ENCODE results near the gene CHCHD3.

CHCHD3 gene

DNA sequence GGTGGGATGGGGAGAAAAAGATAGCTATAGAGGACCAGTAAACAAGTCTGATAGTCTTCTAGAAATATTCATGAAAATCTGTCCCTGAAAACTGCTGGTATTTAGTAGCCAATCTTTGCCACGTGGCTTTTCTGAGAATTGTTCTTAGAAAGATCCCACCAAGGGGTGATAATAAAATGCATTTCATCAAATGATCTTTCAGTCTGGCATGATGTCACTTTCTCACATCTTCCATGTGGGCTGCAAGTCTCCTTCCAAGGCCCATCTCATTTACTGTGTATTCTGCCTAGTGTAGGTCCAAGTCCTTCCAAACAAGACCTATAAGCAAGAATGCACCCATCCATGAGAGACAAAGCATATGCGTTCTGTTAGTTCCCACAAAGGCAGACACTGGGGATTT, 226.0 kb downstream of the CHCHD3 start:
- TF ChIP-seq SUZ12 (IDR thresholded peaks at IDR 0.05; ENCODE audit: extremely low read depth, insufficient read depth, insufficient read length) (no peak), YY1 (IDR thresholded peaks at IDR 0.05; ENCODE audit: insufficient read depth, insufficient read length) (no peak), ZNF274 (IDR thresholded peaks at IDR 0.05; ENCODE audit: low read depth, low read length) (no peak)
- H3K9me3 ChIP-seq (ENCODE audit: insufficient read depth, low read length), result no peaks in the 10 kb centered on the region
- H3K4me3 ChIP-seq (ENCODE audit: insufficient read length, low read depth), result no peak overlapping the region
- H3K36me3 ChIP-seq (ENCODE audit: insufficient read depth, insufficient read length, low read length), result no peaks in the 10 kb centered on the region
- no peak for DNase-seq (ENCODE audit: low read depth, low spot score)
- H3K9ac ChIP-seq (ENCODE audit: insufficient read length, low read depth), result no peak overlapping the region
- H3K27me3 ChIP-seq (ENCODE audit: insufficient read depth, insufficient read length), result no peaks in the 10 kb centered on the region
- H3K4me1 ChIP-seq (ENCODE audit: insufficient read depth, insufficient read length), result no peaks in the 10 kb centered on the region

DNA sequence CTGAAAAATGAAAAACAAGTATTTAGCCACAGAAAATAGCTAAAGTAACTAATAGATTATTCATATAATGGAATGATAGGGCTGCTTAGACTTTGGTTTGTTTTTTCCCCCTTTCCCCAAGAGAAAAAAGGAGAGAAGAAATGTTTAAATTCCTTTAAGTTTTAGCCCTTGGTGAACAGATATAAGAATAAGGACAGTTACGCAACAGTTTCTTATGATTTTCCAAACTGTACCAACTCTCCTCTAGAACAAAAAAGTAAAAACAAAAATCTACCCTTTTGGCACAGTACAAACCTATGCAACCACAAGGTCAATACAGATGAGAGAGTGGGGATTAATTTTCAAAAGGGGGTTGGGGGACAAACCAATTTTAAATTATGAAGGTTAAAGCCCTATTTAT, 227.7 kb downstream of the CHCHD3 start:
- Histone ChIP-seq H3K9ac (ENCODE audit: insufficient read length, low read depth) (no peak overlapping the region), H3K36me3 (ENCODE audit: insufficient read depth, insufficient read length, low read length) (peaks cover 3% of the 10 kb centered on the region), H3K27me3 (ENCODE audit: insufficient read depth, insufficient read length) (no peaks in the 10 kb centered on the region), H3K4me1 (ENCODE audit: insufficient read depth, insufficient read length) (no peaks in the 10 kb centered on the region), H3K9me3 (ENCODE audit: insufficient read depth, low read length) (no peaks in the 10 kb centered on the region), H3K4me3 (ENCODE audit: insufficient read length, low read depth) (no peak overlapping the region)
- no peak for TF ChIP-seq ZNF274 (IDR thresholded peaks at IDR 0.05; ENCODE audit: low read depth, low read length)
- no peak for TF ChIP-seq SUZ12 (IDR thresholded peaks at IDR 0.05; ENCODE audit: extremely low read depth, insufficient read depth, insufficient read length)
- no peak for TF ChIP-seq YY1 (IDR thresholded peaks at IDR 0.05; ENCODE audit: insufficient read depth, insufficient read length)
- no peak for DNase-seq (ENCODE audit: low read depth, low spot score)

DNA sequence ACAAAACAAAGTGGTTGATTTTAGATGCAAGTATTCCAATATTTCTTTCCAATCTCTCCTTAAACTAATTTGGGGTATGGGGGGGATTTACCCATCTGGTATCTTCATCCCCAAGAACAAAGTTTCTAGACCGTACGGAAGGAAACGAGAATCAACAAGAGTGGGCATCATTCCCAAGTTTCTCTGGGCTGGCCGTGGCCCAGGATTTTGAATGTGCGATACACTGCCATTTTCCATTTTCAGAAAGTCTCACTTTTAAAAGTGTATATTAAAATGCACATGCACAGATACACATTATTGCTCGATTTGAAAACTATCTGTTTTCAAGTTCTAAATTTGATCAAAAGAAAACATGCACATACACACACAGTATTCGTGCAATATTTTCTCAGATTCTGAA, 234.5 kb downstream of the CHCHD3 start:
- Histone ChIP-seq H3K9me3 (ENCODE audit: insufficient read depth, low read length) (no peaks in the 10 kb centered on the region), H3K4me1 (ENCODE audit: insufficient read depth, insufficient read length) (no peaks in the 10 kb centered on the region), H3K9ac (ENCODE audit: insufficient read length, low read depth) (no peak overlapping the region), H3K27me3 (ENCODE audit: insufficient read depth, insufficient read length) (no peaks in the 10 kb centered on the region), H3K4me3 (ENCODE audit: insufficient read length, low read depth) (no peak overlapping the region), H3K36me3 (ENCODE audit: insufficient read depth, insufficient read length, low read length) (peaks cover 3% of the 10 kb centered on the region)
- no peak for DNase-seq (ENCODE audit: low read depth, low spot score)
- no peak for TF ChIP-seq SUZ12 (IDR thresholded peaks at IDR 0.05; ENCODE audit: extremely low read depth, insufficient read depth, insufficient read length)

DNA sequence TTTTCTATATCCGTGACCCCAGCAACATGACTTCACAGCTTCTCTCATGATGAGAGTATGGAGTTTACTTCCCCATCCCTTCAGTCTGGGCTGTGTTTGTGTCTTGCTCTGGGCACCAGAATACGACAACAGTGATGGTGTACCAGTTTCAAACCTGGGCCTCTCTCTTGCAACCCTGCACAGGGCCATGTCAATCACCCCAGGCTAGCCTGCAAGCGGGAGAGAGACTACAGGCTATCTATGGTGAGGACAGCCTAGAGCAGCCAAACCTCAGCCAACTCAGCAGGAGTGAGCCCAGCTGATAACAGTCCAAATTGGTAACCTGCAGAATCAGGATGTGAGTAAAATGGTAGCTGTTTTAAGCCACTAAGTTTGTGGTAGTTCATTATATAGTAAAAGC, 235.8 kb downstream of the CHCHD3 start:
- peaks cover 3% of the 10 kb centered on the region for H3K36me3 ChIP-seq (ENCODE audit: insufficient read depth, insufficient read length, low read length)
- no peak for TF ChIP-seq ZNF274 (IDR thresholded peaks at IDR 0.05; ENCODE audit: low read depth, low read length)
- no peak for TF ChIP-seq SUZ12 (IDR thresholded peaks at IDR 0.05; ENCODE audit: extremely low read depth, insufficient read depth, insufficient read length)
- no peak for TF ChIP-seq YY1 (IDR thresholded peaks at IDR 0.05; ENCODE audit: insufficient read depth, insufficient read length)
- H3K4me1 ChIP-seq (ENCODE audit: insufficient read depth, insufficient read length), result no peaks in the 10 kb centered on the region
- no peak for DNase-seq (ENCODE audit: low read depth, low spot score)
- H3K27me3 ChIP-seq (ENCODE audit: insufficient read depth, insufficient read length), result no peaks in the 10 kb centered on the region
- H3K9me3 ChIP-seq (ENCODE audit: insufficient read depth, low read length), result no peaks in the 10 kb centered on the region
- H3K9ac ChIP-seq (ENCODE audit: insufficient read length, low read depth), result no peak overlapping the region
- no peak overlapping the region for H3K4me3 ChIP-seq (ENCODE audit: insufficient read length, low read depth)

DNA sequence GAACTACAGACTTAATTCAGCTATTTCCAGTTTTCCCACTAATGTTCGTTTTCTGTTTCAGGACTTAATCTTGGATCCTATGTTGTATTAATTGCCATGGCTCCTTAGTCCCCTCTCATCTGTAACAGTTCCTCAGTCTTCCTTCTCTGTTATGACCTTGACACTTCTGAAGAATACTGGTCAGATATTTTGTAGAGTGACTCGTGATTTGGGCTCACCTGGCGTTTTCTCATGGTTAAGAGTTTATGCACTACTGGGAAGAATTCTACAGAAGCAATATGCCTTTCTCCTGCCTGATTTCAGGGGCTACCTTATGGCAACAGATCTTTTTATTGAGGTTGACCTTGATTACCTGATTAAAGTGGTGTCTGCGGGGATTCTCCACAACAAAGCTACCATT, 239.4 kb downstream of the CHCHD3 start:
- Histone ChIP-seq H3K4me1 (ENCODE audit: insufficient read depth, insufficient read length) (no peaks in the 10 kb centered on the region), H3K36me3 (ENCODE audit: insufficient read depth, insufficient read length, low read length) (no peaks in the 10 kb centered on the region), H3K9me3 (ENCODE audit: insufficient read depth, low read length) (no peaks in the 10 kb centered on the region), H3K27me3 (ENCODE audit: insufficient read depth, insufficient read length) (no peaks in the 10 kb centered on the region), H3K4me3 (ENCODE audit: insufficient read length, low read depth) (no peak overlapping the region), H3K9ac (ENCODE audit: insufficient read length, low read depth) (no peak overlapping the region)
- no peak for DNase-seq (ENCODE audit: low read depth, low spot score)
- TF ChIP-seq SUZ12 (IDR thresholded peaks at IDR 0.05; ENCODE audit: extremely low read depth, insufficient read depth, insufficient read length) (no peak), ZNF274 (IDR thresholded peaks at IDR 0.05; ENCODE audit: low read depth, low read length) (no peak), YY1 (IDR thresholded peaks at IDR 0.05; ENCODE audit: insufficient read depth, insufficient read length) (no peak)

DNA sequence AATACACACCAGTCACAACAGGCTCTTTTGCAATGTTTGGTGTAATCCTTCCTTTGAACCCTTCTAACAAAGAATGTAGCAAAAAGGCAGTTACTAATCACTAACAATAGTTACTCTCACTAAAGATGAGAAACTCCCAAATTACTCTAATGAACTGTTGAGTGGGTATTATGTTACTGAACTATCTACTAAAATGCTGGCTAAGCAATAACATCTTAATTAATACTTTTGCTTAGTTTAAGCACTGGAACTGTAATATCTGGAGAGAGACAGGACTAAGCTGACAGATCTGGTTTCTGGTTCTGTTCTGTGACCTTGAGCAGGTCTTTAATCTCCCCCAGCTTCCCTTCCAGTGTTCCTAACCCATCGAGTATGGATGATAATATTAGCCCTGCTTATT, 241.7 kb downstream of the CHCHD3 start:
- H3K9me3 ChIP-seq (ENCODE audit: insufficient read depth, low read length), result no peaks in the 10 kb centered on the region
- H3K27me3 ChIP-seq (ENCODE audit: insufficient read depth, insufficient read length), result no peaks in the 10 kb centered on the region
- no peak overlapping the region for H3K4me3 ChIP-seq (ENCODE audit: insufficient read length, low read depth)
- no peak for TF ChIP-seq SUZ12 (IDR thresholded peaks at IDR 0.05; ENCODE audit: extremely low read depth, insufficient read depth, insufficient read length)
- no peak for TF ChIP-seq ZNF274 (IDR thresholded peaks at IDR 0.05; ENCODE audit: low read depth, low read length)
- TF ChIP-seq YY1 (IDR thresholded peaks at IDR 0.05; ENCODE audit: insufficient read depth, insufficient read length), result no peak
- no peaks in the 10 kb centered on the region for H3K36me3 ChIP-seq (ENCODE audit: insufficient read depth, insufficient read length, low read length)
- H3K4me1 ChIP-seq (ENCODE audit: insufficient read depth, insufficient read length), result no peaks in the 10 kb centered on the region
- DNase-seq (ENCODE audit: low read depth, low spot score), result no peak
- H3K9ac ChIP-seq (ENCODE audit: insufficient read length, low read depth), result no peak overlapping the region

DNA sequence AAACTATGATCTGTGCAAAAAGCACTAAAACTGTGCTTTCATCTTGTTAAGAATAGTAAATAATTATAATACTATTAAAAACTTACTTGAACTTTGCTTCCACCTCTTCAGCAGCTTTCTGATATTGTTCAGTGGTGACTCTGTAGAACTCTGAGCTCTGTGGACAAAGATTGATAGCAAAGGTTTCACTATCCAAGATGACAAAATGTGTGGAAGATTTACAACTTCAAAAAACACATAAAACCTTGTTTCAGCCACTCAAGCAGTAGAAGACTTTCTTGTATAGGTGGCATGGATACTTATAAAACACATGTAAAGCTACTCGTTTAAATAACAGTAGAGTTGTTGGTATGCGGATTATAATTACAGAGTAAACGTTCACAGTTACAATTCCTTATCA, 243.6 kb downstream of the CHCHD3 start:
- Histone ChIP-seq H3K36me3 (ENCODE audit: insufficient read depth, insufficient read length, low read length) (no peaks in the 10 kb centered on the region), H3K4me1 (ENCODE audit: insufficient read depth, insufficient read length) (no peaks in the 10 kb centered on the region), H3K9ac (ENCODE audit: insufficient read length, low read depth) (no peak overlapping the region), H3K27me3 (ENCODE audit: insufficient read depth, insufficient read length) (no peaks in the 10 kb centered on the region), H3K9me3 (ENCODE audit: insufficient read depth, low read length) (no peaks in the 10 kb centered on the region), H3K4me3 (ENCODE audit: insufficient read length, low read depth) (no peak overlapping the region)
- DNase-seq (ENCODE audit: low read depth, low spot score), result no peak
- no peak for TF ChIP-seq YY1 (IDR thresholded peaks at IDR 0.05; ENCODE audit: insufficient read depth, insufficient read length)
- no peak for TF ChIP-seq ZNF274 (IDR thresholded peaks at IDR 0.05; ENCODE audit: low read depth, low read length)
- no peak for TF ChIP-seq SUZ12 (IDR thresholded peaks at IDR 0.05; ENCODE audit: extremely low read depth, insufficient read depth, insufficient read length)

DNA sequence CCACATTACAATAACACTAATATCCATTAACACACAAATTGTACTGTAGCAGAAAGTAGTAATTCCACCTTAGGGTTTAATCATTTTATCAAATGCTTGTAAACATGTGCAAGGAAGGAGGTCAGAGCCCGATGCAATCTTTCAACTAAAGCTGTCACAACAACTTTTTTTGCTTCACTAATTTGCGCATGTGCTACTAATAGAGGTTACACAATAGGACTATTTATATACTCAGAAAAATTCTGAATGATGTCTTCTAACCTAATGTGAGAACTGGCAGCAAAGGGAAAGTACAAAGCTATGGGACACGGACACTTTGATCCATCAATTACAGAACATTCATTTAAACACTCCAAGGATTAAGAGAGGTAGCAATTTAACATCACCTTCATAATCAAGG, 244.4 kb downstream of the CHCHD3 start:
- TF ChIP-seq ZNF274 (IDR thresholded peaks at IDR 0.05; ENCODE audit: low read depth, low read length), result no peak
- TF ChIP-seq SUZ12 (IDR thresholded peaks at IDR 0.05; ENCODE audit: extremely low read depth, insufficient read depth, insufficient read length), result no peak
- TF ChIP-seq YY1 (IDR thresholded peaks at IDR 0.05; ENCODE audit: insufficient read depth, insufficient read length), result no peak
- Histone ChIP-seq H3K9me3 (ENCODE audit: insufficient read depth, low read length) (no peaks in the 10 kb centered on the region), H3K9ac (ENCODE audit: insufficient read length, low read depth) (no peak overlapping the region), H3K27me3 (ENCODE audit: insufficient read depth, insufficient read length) (no peaks in the 10 kb centered on the region), H3K36me3 (ENCODE audit: insufficient read depth, insufficient read length, low read length) (no peaks in the 10 kb centered on the region), H3K4me3 (ENCODE audit: insufficient read length, low read depth) (no peak overlapping the region), H3K4me1 (ENCODE audit: insufficient read depth, insufficient read length) (no peaks in the 10 kb centered on the region)
- DNase-seq (ENCODE audit: low read depth, low spot score), result no peak

Data from NT2/D1 (cell line).